MCF 10A (cell line): Measurements from ENCODE around the gene ANO2. TPM values are rescaled to one million over a fixed set of nuclear protein-coding genes. Genes with fewer than 3 reads are reported as not detected.

ENCODE experiments used
- BruUV-seq: library from RNA; stranded (reverse); fragments of 400-500 nt; replicated peaks from 2 replicates; lab custom pipeline; 2021; lab: Mats Ljungman, UMichigan
- CTCF ChIA-PET: fragments of 300-600 bp; sonication (Branson Sonifier 250); formaldehyde crosslinking; extraction: SDS; loops from one replicate; lab custom pipeline; 2021; ENCODE audit warnings: antibody characterized with exemption, inconsistent platforms; lab: Yijun Ruan, JAX
- POLR2A ChIA-PET: fragments of 300-600, 350-650 bp; sonication (Branson Sonifier 250); formaldehyde crosslinking; extraction: SDS; loops from one replicate; lab custom pipeline; 2020; ENCODE audit warnings: antibody characterized with exemption, inconsistent platforms; lab: Yijun Ruan, JAX
- DNase-seq: peaks from one replicate; pipeline ENCODE4 v3.0.0-alpha.2; 2018; ENCODE audit not compliant: unreplicated experiment
- H3K27ac Mint-ChIP-seq: one replicate; pipeline ENCODE4 v1.8.0; 2022; ENCODE audit warnings: mild to moderate bottlenecking, low read depth, mixed read lengths; ENCODE audit not compliant: unreplicated experiment
- H3K27me3 Mint-ChIP-seq: one replicate; pipeline ENCODE4 v1.8.0; 2022; ENCODE audit warnings: mixed read lengths; ENCODE audit not compliant: insufficient read depth, unreplicated experiment
- H3K36me3 Mint-ChIP-seq: one replicate; pipeline ENCODE4 v1.8.0; 2022; ENCODE audit warnings: mild to moderate bottlenecking, moderate library complexity, mixed read lengths; ENCODE audit not compliant: insufficient read depth, unreplicated experiment
- H3K4me1 Mint-ChIP-seq: one replicate; pipeline ENCODE4 v1.8.0; 2022; ENCODE audit warnings: mixed read lengths; ENCODE audit not compliant: insufficient read depth, unreplicated experiment
- H3K4me3 Mint-ChIP-seq: one replicate; pipeline ENCODE4 v1.8.0; 2022; ENCODE audit warnings: mild to moderate bottlenecking, moderate library complexity, mixed read lengths; ENCODE audit not compliant: unreplicated experiment
- H3K9me3 Mint-ChIP-seq: one replicate; pipeline ENCODE4 v1.8.0; 2022; ENCODE audit warnings: mixed read lengths; ENCODE audit not compliant: unreplicated experiment
- CTCF ChIP-seq: fragments of 200-600 bp; IDR thresholded peaks from one replicate; pipeline ENCODE4 v1.8.0; 2022; ENCODE audit warnings: antibody characterized with exemption, mild to moderate bottlenecking; ENCODE audit not compliant: unreplicated experiment
- intact Hi-C: fragments of 100-400 bp; cut with micrococcal nuclease; formaldehyde crosslinking; loops from 2 replicates; pipeline ENCODE4 v1.14.1; 2022
- total RNA-seq: library from RNA; stranded (reverse); gene quantifications from 2 replicates; pipeline ENCODE4 v1.2.3, GENCODE V29; 2022

Gene ANO2
- total RNA-seq, 1 experiment from 2014 or later: not detected

GRCh38 chr12:5988088-5988487, 43.0 kb upstream of the ANO2 start:
- ChIA-PET POLR2A (interaction anchor here (0.6 to 1.3 kb wide), 4 partner anchors 50 to 298 kb away, joined by 3 to 4 read pairs (median 4); no protein-coding TSS in a partner anchor), CTCF (interaction anchor here (0.6 to 6.2 kb wide), 45 partner anchors 8 to 1125 kb away, joined by 3 to 262 read pairs (median 5); no protein-coding TSS in a partner anchor)
- intact Hi-C loops: loop anchor here (1.0 to 5.0 kb wide), 3 partner anchors 52 to 479 kb away; no protein-coding TSS in a partner anchor
- TF ChIP-seq CTCF: no peak
- no peak for DNase-seq
- Mint-ChIP-seq H3K27ac (no peak overlapping the region), H3K4me1 (no peaks in the 10 kb centered on the region), H3K27me3 (no peaks in the 10 kb centered on the region), H3K9me3 (no peaks in the 10 kb centered on the region), H3K4me3 (no peak overlapping the region), H3K36me3 (no peaks in the 10 kb centered on the region)
- BruUV-seq: no TSS peak

GRCh38 chr12:5987573-5987972, 42.5 kb upstream of the ANO2 start:
- no TSS peak for BruUV-seq
- Mint-ChIP-seq H3K4me1 (no peaks in the 10 kb centered on the region), H3K27me3 (no peaks in the 10 kb centered on the region), H3K27ac (no peak overlapping the region), H3K9me3 (no peaks in the 10 kb centered on the region), H3K36me3 (no peaks in the 10 kb centered on the region), H3K4me3 (no peak overlapping the region)
- POLR2A ChIA-PET: interaction anchor here (0.6 to 1.3 kb wide), 2 partner anchors 50 to 297 kb away, joined by 3 to 4 read pairs; no protein-coding TSS in a partner anchor
- intact Hi-C loops: loop anchor here (5.0 kb wide), 1 partner anchor 480 kb away; no protein-coding TSS in a partner anchor
- CTCF ChIA-PET: interaction anchor here (0.7 to 6.2 kb wide), 31 partner anchors 8 to 1124 kb away, joined by 3 to 262 read pairs (median 7); no protein-coding TSS in a partner anchor
- DNase-seq: no peak
- no peak for TF ChIP-seq CTCF

- POLR2A ChIA-PET: no interaction called here
- DNase-seq: no peak
- no TSS peak for BruUV-seq
- no peak for TF ChIP-seq CTCF
- CTCF ChIA-PET: interaction anchor here (1.7 kb wide), 1 partner anchor 54 kb away, joined by 7 read pairs; no protein-coding TSS in a partner anchor
- H3K9me3 Mint-ChIP-seq: no peaks in the 10 kb centered on the region
- H3K27ac Mint-ChIP-seq: no peak overlapping the region
- H3K36me3 Mint-ChIP-seq: no peaks in the 10 kb centered on the region
- H3K4me1 Mint-ChIP-seq: no peaks in the 10 kb centered on the region
- peaks cover 16% of the 10 kb centered on the region for H3K27me3 Mint-ChIP-seq
- intact Hi-C loops: loop anchor here (5.0 kb wide), 1 partner anchor 482 kb away; no protein-coding TSS in a partner anchor
- no peak overlapping the region for H3K4me3 Mint-ChIP-seq
Measured at GRCh38 chr12:5985471-5985870, 40.4 kb upstream of the ANO2 start.

DNA sequence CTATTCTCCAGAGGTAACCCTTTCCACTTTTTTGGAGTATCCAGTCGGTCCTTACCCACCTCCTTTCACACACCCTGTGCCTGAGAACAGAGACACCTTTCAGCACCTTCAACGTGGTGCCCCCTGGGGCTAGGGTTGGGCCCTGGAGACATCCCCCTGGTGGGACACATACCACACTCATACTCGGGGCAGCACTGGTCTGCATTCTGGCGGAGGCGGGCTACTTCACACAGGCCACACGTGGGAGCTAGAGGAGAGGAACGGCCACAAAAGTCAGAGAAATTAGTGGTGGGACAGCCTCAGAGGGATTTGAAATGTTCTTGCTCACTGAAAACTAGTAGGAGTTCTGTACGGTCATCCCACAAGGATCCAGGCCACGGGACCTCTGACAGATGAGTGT, 39.8 kb upstream of the ANO2 start:
- POLR2A ChIA-PET: no interaction called here
- H3K27ac Mint-ChIP-seq: no peak overlapping the region
- no peak overlapping the region for H3K4me3 Mint-ChIP-seq
- no peaks in the 10 kb centered on the region for H3K4me1 Mint-ChIP-seq
- peaks cover 19% of the 10 kb centered on the region for H3K27me3 Mint-ChIP-seq
- intact Hi-C loops: loop anchor here (5.0 kb wide), 1 partner anchor 482 kb away; no protein-coding TSS in a partner anchor
- no peak for TF ChIP-seq CTCF
- H3K9me3 Mint-ChIP-seq: no peaks in the 10 kb centered on the region
- BruUV-seq: no TSS peak
- CTCF ChIA-PET: interaction anchor here (1.7 kb wide), 1 partner anchor 55 kb away, joined by 7 read pairs; no protein-coding TSS in a partner anchor
- no peaks in the 10 kb centered on the region for H3K36me3 Mint-ChIP-seq
- no peak for DNase-seq
